ENCODE results near the gene KATNBL1. TPM values are rescaled to one million over a fixed set of nuclear protein-coding genes. Genes with fewer than 3 reads are reported as not detected.

KATNBL1 gene
- total RNA-seq, 1 experiment from 2014 or later: 46.8 TPM

DNA sequence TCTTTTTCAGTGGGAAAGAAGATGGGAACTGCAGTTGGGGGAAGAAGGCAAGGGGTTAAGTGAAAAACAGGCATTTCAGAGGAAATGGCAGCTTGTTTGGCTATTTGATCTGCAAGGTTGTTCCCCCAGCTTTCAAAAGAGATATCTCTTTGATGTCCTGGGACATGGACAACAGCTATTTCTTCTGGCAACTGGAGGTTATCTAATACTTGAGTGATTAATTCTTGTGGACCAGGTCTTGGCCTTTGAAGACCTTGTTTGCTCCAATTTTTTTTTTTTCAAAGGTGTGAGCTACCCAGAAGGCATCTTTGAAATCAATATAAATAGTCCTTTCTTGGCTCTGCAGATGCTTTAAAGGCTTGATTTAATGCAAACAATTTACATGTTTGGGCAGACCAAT, 51.5 kb downstream of the KATNBL1 start:
- Histone ChIP-seq H2BK12ac (ENCODE audit: insufficient read length, low read depth, low read length) (no peak overlapping the region), H3K4me1 (ENCODE audit: insufficient read depth, low read length) (no peaks in the 10 kb centered on the region), H3K9ac (ENCODE audit: extremely low read depth, insufficient read length, low read length) (no peak overlapping the region), H3K27ac (ENCODE audit: insufficient read length, low read depth, low read length) (no peak overlapping the region), H2AFZ (ENCODE audit: low read length) (no peak overlapping the region), H3K9me3 (ENCODE audit: control insufficient read depth, low read depth, low read length) (peaks cover 15% of the 10 kb centered on the region), H3K56ac (ENCODE audit: insufficient read length, low read depth, low read length) (no peak overlapping the region), H2BK5ac (ENCODE audit: insufficient read length, low read length) (no peak overlapping the region), H3K4ac (ENCODE audit: low read depth, low read length) (no peak overlapping the region), H4K5ac (ENCODE audit: insufficient read length, low read depth, low read length) (no peak overlapping the region), H4K8ac (replicated peaks; ENCODE audit: insufficient read length, low read depth, low read length) (no peak overlapping the region), H3K23me2 (ENCODE audit: insufficient read length, low read depth, low read length, poor library complexity, severe bottlenecking) (no peaks in the 10 kb centered on the region), H2BK20ac (ENCODE audit: low read depth, low read length, poor library complexity, severe bottlenecking) (no peak overlapping the region), H3K79me2 (ENCODE audit: insufficient read depth, low read length) (no peaks in the 10 kb centered on the region), H3K27me3 (ENCODE audit: insufficient read depth, low read length) (no peaks in the 10 kb centered on the region), H2AK5ac (ENCODE audit: insufficient read length, low read length) (no peak overlapping the region), H3K18ac (ENCODE audit: insufficient read length, low read depth, low read length) (no peak overlapping the region), H3K23ac (ENCODE audit: insufficient read length, low read depth, low read length) (no peak overlapping the region), H4K20me1 (ENCODE audit: control insufficient read depth, insufficient read depth, insufficient read length) (no peaks in the 10 kb centered on the region), H2BK120ac (ENCODE audit: low read depth, low read length, poor library complexity, severe bottlenecking) (no peak overlapping the region), H4K91ac (ENCODE audit: insufficient read length, low read depth, low read length) (no peak overlapping the region), H3T11ph (ENCODE audit: low read length) (no peak overlapping the region), H3K4me2 (ENCODE audit: insufficient read depth, insufficient read length, low read length) (no peak overlapping the region), H2BK15ac (ENCODE audit: low read depth, low read length) (no peak overlapping the region), H3K14ac (ENCODE audit: insufficient read depth, low read length) (no peak overlapping the region), H3K79me1 (ENCODE audit: insufficient read depth, low read depth, low read length, poor library complexity, severe bottlenecking) (no peaks in the 10 kb centered on the region)
- DNase-seq: no peak
- peaks cover 75 to 89% (median 81%) of the 10 kb centered on the region in 3 experiments for H3K36me3 Mint-ChIP-seq (ENCODE audit: insufficient read depth in 1 of 3, low read depth in 3 of 3)
- TF ChIP-seq CTCF (conservative IDR thresholded peaks at IDR 0.05): no peak
- no peak overlapping the region for H3K27ac Mint-ChIP-seq
- peaks cover 33 to 39% of the 10 kb centered on the region in 2 experiments for H3K9me3 Mint-ChIP-seq
- H3K27me3 Mint-ChIP-seq (ENCODE audit: low read depth): no peaks in the 10 kb centered on the region
- H3K4me1 Mint-ChIP-seq: peaks cover 0 to 7% of the 10 kb centered on the region in 2 experiments; a peak in 1 of 4 replicates
- no peak overlapping the region for H3K4me3 Mint-ChIP-seq

All from H9 (cell line).